WTC11 (cell line): ENCODE data around the gene PLEKHA6.

Experiments
- ESRRA ChIP-seq: sonication (generic); formaldehyde crosslinking; IDR thresholded peaks from 2 replicates; pipeline ENCODE4 v1.8.1; 2022; ENCODE audit warnings: mild to moderate bottlenecking, missing genetic modification reagents, borderline replicate concordance
- NFE2L1 ChIP-seq: sonication (generic); formaldehyde crosslinking; IDR thresholded peaks from 2 replicates; pipeline ENCODE4 v1.8.1; 2023; ENCODE audit warnings: missing genetic modification reagents
- NR1H2 ChIP-seq: sonication (generic); formaldehyde crosslinking; IDR thresholded peaks from 2 replicates; pipeline ENCODE4 v1.9.0; 2021; ENCODE audit warnings: mild to moderate bottlenecking, moderate library complexity, missing genetic modification reagents
- TCF7 ChIP-seq: sonication (generic); formaldehyde crosslinking; IDR thresholded peaks from 2 replicates; pipeline ENCODE4 v1.8.0; 2022; ENCODE audit warnings: mild to moderate bottlenecking, low read depth, missing genetic modification reagents, moderate library complexity
- TP53 ChIP-seq: sonication (generic); formaldehyde crosslinking; IDR thresholded peaks from 2 replicates; pipeline ENCODE4 v1.8.1; 2023; ENCODE audit warnings: mild to moderate bottlenecking, missing genetic modification reagents
- ZBTB21 ChIP-seq: sonication (generic); formaldehyde crosslinking; IDR thresholded peaks from 2 replicates; pipeline ENCODE4 v1.8.1; 2023; ENCODE audit warnings: mild to moderate bottlenecking, missing genetic modification reagents, borderline replicate concordance
- ZNF317 ChIP-seq: sonication (generic); formaldehyde crosslinking; IDR thresholded peaks from 2 replicates; pipeline ENCODE4 v1.8.1; 2023; ENCODE audit warnings: low read depth, mild to moderate bottlenecking, moderate library complexity, missing genetic modification reagents, borderline replicate concordance
- ZNF423 ChIP-seq: fragments of 250-450 bp; sonication (Bioruptor Pico); IDR thresholded peaks from 2 replicates; pipeline ENCODE4 v2.1.2; 2022; ENCODE audit warnings: mild to moderate bottlenecking, moderate library complexity
- TF ChIP-seq, protein P1 (sequence below): fragments of 200-600 bp; IDR thresholded peaks from 2 replicates; pipeline ENCODE4 v1.8.0; 2022; ENCODE audit warnings: antibody characterized with exemption
- TF ChIP-seq, protein P2 (sequence below): fragments of 250-450 bp; sonication (Bioruptor Pico); conservative IDR thresholded peaks from 2 replicates; pipeline ENCODE4 v1.9.0; 2021; ENCODE audit warnings: mild to moderate bottlenecking
- TF ChIP-seq, protein P3 (sequence below): sonication (generic); formaldehyde crosslinking; IDR thresholded peaks from 2 replicates; pipeline ENCODE4 v1.8.1; 2023; ENCODE audit warnings: mild to moderate bottlenecking, missing genetic modification reagents, moderate library complexity

DNA sequence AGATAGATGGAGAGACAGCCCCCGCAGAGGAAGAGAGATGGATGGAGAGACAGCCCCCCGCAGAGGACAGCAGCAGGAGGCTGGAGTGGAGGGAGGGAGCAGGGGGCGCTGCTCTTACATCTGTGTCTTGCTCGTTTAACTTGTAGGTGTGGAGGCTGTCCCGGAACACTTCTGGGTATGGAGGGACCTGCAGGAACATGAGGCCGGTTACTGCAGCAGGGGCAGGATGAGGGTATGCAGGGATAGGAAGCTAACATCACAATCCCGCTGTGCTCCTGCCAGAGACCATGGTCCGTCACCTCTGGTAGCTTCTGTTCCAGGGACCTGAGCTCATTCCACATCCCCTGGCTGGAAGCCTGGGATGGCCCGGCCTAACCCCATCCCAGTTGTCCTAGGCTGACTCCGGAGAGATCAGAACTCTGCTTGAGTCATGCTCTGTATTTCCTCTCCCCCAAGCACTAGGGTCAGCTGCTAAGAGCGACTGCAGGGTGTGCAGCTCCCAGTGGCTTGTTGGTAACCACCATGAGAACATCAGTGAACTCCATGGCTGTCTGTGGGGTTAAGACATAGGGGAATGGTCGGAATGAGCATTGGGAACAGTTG is 109.2 kb downstream of the PLEKHA6 start:
- TF ChIP-seq TCF7 (CRISPR knock-in tag): no peak
- TF ChIP-seq ZNF423: no peak
- no peak for TF ChIP-seq TP53 (CRISPR knock-in tag)
- no peak for TF ChIP-seq ZNF317 (CRISPR knock-in tag)
- TF ChIP-seq, protein P1, sequence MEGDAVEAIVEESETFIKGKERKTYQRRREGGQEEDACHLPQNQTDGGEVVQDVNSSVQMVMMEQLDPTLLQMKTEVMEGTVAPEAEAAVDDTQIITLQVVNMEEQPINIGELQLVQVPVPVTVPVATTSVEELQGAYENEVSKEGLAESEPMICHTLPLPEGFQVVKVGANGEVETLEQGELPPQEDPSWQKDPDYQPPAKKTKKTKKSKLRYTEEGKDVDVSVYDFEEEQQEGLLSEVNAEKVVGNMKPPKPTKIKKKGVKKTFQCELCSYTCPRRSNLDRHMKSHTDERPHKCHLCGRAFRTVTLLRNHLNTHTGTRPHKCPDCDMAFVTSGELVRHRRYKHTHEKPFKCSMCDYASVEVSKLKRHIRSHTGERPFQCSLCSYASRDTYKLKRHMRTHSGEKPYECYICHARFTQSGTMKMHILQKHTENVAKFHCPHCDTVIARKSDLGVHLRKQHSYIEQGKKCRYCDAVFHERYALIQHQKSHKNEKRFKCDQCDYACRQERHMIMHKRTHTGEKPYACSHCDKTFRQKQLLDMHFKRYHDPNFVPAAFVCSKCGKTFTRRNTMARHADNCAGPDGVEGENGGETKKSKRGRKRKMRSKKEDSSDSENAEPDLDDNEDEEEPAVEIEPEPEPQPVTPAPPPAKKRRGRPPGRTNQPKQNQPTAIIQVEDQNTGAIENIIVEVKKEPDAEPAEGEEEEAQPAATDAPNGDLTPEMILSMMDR: no peak
- TF ChIP-seq NR1H2: no peak
- no peak for TF ChIP-seq ESRRA (CRISPR knock-in tag)
- TF ChIP-seq NFE2L1: no peak
- TF ChIP-seq, protein P2, sequence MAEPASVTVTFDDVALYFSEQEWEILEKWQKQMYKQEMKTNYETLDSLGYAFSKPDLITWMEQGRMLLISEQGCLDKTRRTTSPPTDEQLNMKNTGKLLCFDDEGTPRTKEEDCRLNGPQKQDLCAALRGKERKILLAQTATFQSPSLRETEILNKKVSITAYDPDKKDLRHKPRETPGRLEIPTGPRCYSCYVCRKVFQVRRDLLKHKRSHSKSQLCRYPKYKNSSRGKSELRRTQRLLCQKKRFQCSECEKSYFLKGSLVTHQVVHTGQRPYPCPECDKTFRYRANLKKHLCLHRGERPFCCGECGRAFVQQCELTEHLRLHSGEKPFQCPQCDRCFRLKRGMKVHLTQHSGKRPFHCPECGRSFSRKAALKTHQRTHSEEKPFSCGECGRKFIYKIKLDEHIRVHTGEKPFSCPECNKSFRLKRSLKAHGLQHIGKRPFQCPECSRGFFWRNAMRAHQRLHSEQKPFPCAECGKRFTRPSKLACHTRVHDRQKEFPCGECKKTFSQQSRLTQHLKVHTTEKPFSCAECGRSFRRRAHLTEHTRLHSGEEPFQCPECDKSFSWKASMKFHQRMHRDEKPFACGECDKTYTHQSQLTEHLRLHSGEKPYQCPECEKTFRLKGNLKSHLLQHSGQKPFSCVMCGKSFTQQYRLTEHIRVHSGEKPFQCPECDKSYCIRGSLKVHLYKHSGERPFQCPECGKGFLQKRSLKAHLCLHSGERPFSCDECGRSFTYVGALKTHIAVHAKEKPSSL (CRISPR knock-in tag): no peak
- no peak for TF ChIP-seq ZBTB21 (CRISPR knock-in tag)
- TF ChIP-seq, protein P3, sequence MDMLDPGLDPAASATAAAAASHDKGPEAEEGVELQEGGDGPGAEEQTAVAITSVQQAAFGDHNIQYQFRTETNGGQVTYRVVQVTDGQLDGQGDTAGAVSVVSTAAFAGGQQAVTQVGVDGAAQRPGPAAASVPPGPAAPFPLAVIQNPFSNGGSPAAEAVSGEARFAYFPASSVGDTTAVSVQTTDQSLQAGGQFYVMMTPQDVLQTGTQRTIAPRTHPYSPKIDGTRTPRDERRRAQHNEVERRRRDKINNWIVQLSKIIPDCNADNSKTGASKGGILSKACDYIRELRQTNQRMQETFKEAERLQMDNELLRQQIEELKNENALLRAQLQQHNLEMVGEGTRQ: no peak
